ENCODE measurements around the gene ARHGAP23.

ARHGAP23 gene, protein sequence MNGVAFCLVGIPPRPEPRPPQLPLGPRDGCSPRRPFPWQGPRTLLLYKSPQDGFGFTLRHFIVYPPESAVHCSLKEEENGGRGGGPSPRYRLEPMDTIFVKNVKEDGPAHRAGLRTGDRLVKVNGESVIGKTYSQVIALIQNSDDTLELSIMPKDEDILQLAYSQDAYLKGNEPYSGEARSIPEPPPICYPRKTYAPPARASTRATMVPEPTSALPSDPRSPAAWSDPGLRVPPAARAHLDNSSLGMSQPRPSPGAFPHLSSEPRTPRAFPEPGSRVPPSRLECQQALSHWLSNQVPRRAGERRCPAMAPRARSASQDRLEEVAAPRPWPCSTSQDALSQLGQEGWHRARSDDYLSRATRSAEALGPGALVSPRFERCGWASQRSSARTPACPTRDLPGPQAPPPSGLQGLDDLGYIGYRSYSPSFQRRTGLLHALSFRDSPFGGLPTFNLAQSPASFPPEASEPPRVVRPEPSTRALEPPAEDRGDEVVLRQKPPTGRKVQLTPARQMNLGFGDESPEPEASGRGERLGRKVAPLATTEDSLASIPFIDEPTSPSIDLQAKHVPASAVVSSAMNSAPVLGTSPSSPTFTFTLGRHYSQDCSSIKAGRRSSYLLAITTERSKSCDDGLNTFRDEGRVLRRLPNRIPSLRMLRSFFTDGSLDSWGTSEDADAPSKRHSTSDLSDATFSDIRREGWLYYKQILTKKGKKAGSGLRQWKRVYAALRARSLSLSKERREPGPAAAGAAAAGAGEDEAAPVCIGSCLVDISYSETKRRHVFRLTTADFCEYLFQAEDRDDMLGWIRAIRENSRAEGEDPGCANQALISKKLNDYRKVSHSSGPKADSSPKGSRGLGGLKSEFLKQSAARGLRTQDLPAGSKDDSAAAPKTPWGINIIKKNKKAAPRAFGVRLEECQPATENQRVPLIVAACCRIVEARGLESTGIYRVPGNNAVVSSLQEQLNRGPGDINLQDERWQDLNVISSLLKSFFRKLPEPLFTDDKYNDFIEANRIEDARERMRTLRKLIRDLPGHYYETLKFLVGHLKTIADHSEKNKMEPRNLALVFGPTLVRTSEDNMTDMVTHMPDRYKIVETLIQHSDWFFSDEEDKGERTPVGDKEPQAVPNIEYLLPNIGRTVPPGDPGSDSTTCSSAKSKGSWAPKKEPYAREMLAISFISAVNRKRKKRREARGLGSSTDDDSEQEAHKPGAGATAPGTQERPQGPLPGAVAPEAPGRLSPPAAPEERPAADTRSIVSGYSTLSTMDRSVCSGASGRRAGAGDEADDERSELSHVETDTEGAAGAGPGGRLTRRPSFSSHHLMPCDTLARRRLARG (N-terminal part only)

DNA sequence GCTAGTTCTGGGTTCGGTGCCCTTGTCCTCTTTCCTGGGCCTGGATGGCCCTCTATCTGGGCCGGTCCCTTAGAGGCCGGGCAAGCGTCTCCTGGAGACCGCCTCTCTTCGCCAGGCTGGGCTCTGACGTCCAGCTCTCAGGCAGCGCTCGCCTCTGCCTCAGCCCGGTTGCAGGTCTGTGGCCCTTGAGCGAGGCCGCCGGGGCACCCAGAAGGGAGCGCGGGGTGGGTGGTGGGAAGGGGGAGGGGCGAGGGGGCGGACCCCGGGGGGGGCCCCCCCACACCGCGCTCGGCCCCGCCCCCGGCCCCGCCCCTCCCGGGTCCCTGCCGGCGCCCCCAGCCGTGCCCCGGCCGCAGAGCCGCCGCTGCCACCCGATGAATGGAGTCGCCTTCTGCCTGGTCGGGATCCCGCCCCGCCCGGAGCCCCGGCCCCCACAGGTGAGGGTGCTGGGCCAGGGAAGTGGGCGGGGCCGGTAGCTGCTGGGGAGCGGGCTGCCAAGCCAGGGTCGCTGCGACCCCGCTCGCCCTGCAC lies at the start of gene ARHGAP23:
ARHGAP23 (plus strand) TSS at position 353 of the 531 bp plus-strand sequence; CDS start at position 375, 22 bp downstream.
- DNase-seq, result no peak

GRCh38 chr17:38379448-38379847 lies 48.8 kb upstream of the ARHGAP23 start:
- no peak for DNase-seq

DNA sequence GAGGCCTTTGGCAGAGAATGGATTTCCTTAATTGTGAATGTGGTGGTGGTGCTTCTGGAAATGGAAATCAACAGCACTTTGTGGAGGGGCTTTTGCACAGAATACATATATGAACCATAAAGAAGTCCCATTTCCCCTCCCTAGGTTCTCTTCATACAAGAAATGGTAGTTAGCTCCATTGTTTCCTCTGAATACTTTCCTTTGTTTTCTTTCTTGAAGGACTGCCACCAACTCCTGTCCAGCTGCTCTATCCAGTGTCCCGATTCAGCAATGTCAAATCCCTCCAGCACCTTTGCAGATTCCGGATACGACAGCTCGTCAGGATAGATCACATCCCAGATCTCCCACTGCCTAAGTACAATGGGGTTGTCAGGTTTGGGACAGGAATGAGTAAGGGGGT lies 33.2 kb upstream of the ARHGAP23 start:
- DNase-seq, result no peak

GRCh38 chr17:38397227-38397626 lies 31.0 kb upstream of the ARHGAP23 start:
- DNase-seq, result no peak

GRCh38 chr17:38400286-38400685 lies 28.0 kb upstream of the ARHGAP23 start:
- no peak for DNase-seq

DNA sequence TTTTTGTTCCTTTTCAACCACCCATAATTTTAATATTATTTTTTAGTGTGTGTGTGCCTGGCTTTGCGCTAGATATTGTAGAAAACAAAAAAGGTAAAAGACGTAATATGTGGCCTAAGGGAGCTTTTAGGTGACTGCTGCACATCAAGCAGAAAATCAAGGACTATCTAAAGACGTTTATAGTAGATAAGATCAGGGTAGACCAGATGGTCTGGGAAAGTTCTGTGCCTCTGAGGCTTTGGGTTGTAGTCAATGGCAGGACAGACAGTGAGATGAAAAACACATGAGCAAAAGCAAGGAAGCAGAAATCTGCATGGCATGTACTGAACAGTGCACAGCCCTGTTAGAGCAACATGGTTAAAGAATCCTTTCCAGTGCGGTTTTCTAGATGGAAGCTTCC lies 26.8 kb upstream of the ARHGAP23 start:
- DNase-seq, result no peak

- no peak for DNase-seq
These were observed 25.4 kb upstream of the ARHGAP23 start for GRCh38 chr17:38402897-38403296.

- peak; percentile 38 for DNase-seq
These were observed 24.8 kb upstream of the ARHGAP23 start for GRCh38 chr17:38403491-38403890.

- no peak for DNase-seq
These were observed 23.9 kb upstream of the ARHGAP23 start for GRCh38 chr17:38404174-38404943.

DNA sequence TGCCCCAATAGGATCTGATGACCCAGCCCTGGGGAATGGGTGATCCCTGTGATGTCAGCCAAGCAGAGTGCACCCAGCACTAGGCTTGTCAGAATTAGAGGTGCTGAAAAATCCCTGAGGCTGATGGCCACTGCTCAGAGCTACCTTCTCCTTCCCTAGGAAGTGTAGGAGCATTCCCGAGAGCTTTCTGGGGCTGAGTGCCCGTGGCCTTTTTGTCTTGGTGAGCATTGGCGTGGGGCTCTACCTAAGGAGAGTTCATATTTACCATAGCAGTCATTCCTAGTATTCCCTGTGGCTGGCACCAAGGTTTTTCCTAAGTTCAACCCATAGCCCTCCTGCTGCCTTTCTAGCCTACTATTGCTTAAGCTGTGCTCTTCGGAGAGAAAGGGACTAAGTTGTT lies 22.6 kb upstream of the ARHGAP23 start:
- no peak for DNase-seq

- DNase-seq, result no peak
These were observed 18.1 kb upstream of the ARHGAP23 start for GRCh38 chr17:38410201-38410600.

DNA sequence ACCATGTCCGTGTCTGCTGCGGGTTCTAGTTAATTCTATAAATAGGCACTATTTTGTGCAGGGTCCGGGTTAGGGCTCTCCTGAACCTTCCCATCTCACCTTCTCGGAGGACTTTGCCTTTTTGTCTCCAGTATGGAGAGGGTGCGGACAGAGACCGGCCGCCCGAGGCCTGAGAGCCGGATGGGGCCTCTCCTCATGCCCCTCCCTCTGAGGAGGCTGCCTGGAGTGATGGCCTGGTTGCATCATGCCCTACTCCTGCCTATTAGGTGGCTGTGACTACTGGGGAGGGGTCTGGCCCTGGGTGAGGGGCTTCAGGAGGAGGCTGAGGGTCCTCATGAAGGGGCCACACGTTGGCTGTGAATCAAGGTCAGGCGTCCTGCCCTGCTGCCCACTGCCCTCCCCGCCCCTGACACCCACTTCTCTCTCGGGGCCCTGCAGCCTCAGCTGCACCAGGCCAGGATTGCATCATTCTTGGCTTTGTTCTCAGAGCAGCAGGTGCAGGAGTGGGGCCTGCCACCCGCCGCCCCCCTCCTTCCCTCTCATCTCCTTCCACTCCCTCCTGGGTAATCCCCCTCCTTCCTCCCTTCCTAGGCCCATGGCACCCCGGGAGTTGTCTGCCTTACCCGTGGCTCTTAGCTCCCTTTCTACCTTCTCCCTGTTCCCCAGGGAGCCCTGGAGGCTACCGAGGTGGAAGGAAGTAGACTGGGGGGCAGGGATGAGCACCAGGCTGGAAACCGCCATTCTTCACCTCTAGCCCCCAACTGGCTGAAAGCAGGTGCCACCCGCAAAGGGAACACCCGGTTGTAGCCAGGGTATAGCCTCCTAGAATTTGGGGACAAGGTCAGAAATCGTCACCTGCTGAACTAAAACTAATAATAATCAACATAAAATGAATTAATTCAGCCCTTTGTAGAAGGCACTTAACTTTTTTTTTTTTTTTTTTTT lies 12.7 kb upstream of the ARHGAP23 start:
- peak; percentile 93 for DNase-seq

GRCh38 chr17:38416840-38417209 lies 11.4 kb upstream of the ARHGAP23 start:
- DNase-seq, result no peak

DNA sequence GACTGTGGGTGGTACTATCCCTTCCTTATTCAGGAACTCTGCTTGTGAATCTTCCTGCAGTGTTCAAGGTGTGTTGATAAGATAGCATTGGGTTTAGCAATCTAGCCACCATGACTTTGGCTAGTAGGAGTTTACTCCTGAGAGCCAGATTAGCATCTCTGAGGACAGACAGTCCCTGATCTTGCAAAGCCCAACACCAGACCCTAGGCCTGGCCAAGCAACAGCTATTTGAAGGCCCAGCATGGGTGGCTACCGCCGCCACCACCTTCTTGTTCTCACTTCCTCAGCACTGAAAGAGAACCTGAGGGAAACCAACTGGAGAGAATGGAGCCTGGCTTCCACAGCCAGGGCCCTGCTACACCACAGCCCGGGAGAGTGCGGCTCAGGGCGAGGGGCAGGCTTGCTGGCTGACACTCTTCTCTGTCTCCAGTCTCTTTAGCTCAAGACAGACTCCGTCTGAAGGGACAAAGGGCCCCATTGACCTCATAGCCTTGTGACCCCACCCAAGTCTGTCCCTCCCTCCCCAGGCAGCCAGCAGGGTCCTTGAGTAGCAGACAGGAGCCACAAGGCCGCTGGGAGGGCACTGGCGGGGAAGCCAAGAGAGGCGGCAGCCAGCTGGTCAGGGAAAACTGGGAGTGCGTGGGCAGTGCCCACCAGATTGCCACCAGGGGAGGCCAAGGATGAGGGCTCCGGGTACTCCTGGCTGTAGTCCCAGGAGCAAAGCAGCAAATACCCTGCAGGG lies 10.9 kb upstream of the ARHGAP23 start:
- DNase-seq, result no peak

DNA sequence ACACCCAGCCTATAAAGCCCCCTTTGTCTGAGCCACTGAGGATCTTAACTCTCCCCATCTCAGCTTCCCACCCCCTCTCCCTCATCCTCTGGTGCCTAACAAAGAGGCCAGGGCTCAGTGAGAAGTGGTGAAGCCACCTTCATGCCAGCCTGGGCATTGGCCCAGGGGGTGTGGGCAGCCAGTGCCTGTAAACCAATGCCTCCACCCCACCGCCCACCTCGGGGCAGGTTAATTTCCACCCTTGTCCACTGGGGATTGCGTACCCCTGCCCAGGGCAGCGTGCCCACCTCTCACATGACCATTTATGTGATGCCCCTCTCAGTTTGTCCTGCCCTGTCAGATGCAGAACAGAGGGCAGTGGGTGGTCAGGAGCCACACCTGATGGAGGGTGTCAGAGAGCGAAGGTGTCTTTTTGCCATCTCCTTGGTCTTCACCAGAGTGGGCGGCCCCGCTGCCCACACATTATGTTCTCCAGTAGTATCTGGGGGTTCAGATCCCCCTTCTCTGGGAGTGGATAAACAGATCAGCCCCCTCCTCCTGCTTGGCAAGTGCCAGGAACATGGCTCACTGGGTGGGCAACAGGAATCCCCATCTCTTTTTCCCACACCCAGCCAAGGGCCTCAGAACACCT lies 10.1 kb upstream of the ARHGAP23 start:
- DNase-seq, result no peak

- DNase-seq, result no peak
These were observed 9.4 kb upstream of the ARHGAP23 start for GRCh38 chr17:38418693-38419507.

DNA sequence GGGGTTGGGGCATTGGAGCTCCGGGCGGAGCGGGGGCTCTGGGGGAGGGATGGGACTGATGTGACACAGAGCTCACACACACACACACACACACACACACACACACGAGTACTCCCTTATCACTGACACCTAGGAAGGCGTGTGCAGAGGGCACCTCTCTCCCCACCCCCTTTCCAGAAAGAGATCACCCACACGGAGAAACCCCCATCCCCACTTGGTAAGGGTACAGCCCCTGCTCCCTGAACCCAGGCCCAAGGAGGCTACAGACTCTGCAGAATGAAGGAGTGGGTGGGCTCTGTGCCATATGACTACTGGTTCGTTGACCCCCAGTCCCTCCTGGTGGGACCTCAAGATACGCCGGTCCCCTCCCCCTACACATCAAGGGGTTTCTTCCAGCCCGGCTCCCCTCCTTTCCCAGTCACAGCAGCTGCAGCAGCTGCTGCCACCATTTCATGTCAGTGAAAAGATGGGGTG lies 8.7 kb upstream of the ARHGAP23 start:
- no peak for DNase-seq

DNA sequence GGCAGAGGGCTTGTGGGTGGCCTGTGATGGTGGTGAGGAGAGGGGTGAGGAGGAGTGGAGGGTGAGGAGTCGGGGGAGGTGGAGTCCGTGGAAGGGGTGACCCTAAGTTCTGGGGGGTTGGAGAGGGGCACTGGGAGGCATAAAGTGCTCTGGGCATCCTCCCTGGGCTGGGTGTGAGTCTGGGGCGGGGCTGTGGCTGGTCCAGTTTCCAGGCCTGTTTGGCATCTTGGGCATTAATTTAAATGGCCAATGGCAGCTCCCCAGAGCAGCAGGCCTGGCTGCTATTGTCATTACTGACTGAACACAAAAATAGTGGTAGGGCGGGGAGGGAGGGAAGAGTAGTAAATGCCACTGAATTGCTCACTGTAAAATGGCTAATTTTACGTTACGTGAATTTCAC lies 7.7 kb upstream of the ARHGAP23 start:
- DNase-seq, result no peak

Measured in NCI-H1694 treated with DMSO at 0.1 percent for 48 hours (cell line).